VCaP (cell line): ENCODE measurements around the gene LTBR.

Experiments
- H3K27ac ChIP-seq: fragments of 450-650 bp; 2 replicates; pipeline ENCODE4 v1.5.1; 2017
- CTCF ChIP-seq: fragments of 450-650 bp; conservative IDR thresholded peaks from 2 replicates; pipeline ENCODE4 v1.5.1; 2017; ENCODE audit warnings: mild to moderate bottlenecking, moderate library complexity

Gene LTBR

DNA sequence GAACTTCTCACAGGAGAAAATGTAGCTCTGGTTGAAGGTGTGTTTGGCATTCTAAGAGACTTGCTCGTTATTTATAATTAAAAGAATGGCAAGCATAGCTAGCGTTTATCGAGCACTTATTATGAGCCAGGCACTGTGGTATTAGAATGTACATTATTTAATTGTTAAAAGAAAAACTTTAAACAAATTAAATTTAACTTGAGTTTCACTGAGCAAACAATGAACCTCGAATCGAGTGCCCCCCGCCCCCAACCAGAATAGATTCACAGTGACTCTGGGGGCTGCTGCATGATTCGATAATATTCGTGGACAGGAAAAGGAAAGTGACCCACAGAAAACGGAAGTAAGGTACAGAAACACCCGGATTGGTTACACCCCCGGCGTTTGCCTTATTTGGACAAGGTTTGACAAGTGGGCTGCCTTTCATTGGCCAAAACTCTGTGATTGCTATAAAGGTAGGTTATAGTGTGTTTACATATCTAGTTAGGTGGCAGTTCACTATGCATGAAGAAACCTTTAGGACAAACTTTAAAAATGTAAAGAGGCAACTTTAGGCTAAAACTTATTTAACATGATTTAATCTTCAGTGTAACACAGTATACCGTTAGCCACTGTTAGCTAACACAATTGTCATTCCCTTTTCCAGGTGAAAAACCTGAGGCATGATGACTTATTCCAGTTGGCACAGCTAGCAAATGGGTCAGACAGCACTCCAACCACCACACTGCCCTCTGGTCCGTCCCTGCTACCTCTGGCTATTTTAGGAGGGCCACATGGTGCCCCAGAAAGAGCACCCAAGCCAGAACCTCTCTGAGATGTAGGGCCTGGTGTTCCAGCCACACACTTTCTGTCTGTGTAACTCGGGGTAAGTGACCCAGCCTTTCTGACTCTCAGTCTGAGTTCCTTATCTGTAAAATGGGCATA is 15.7 kb upstream of the LTBR start:
- no peak overlapping the region for H3K27ac ChIP-seq
- peak; percentile 6; the same call in 1 of the 2 replicates for TF ChIP-seq CTCF

GRCh38 chr12:6368906-6369525 is 14.9 kb upstream of the LTBR start:
- H3K27ac ChIP-seq = no peak overlapping the region
- no peak for TF ChIP-seq CTCF

- H3K27ac ChIP-seq = peak overlapping the region; percentile 60; the same call in 1 of the 2 replicates
- no peak for TF ChIP-seq CTCF
Measured at GRCh38 chr12:6369916-6370575, 13.9 kb upstream of the LTBR start.

DNA sequence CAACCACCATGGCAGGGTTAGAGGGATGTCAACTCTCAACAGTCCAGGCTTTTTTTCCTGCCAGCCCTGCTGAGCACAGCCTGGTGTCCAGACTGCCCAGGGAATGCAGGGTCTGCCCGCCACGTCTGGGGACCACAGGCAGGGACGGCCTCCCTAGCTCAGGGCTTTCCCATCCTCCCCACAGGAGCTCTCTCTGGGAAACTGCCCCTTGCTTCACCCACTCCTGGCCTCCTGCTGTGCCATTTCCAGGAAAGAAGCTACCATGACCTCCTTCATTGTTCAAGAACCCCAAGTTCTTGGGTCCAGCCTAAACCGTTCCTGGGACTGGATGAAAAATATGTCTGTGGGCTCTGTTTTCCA is 13.4 kb upstream of the LTBR start:
- TF ChIP-seq CTCF = no peak
- H3K27ac ChIP-seq = peak overlapping the region; percentile 60

DNA sequence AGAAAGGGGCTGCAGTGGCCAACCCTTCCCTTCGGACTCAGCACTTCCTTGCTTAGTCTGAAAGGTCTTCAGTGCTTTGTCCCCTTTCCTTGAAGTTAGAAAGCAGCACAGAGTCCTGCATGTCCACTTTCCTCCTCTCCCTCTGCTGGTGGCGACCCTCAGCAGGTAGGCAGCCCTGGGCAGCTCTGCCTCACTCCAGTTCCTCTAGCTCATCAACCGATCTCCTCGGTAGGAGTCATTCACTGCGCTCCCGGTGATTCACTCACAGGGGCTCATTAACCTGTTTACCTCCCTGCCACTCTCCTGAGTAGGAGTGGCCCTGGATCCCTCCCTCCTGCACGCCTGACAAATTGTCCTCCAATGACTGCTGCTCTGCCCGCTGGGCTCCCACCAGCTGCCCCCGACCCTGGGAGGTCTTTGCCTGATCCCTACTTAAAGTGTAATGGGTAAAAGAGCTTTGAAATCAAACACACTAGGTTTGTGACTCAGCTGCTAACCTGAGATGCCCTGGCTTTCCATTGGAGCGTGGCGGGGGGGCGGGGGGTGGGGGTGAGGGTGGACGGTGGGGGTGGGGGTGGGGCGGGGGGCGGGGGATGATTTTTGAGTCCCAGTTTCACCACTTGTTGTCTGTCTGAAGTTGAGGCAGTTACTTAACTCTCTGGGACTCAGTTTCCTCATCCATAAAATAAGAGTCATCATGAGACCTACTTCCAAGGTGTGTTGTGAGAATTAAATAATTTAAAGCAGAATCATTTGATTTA is 12.8 kb upstream of the LTBR start:
- peak overlapping the region; percentile 60 for H3K27ac ChIP-seq
- TF ChIP-seq CTCF = 0 out of 2 replicates have a peak, but pooled peaks have one; percentile 21

GRCh38 chr12:6372403-6373003 is 11.5 kb upstream of the LTBR start:
- no peak for TF ChIP-seq CTCF
- no peak overlapping the region for H3K27ac ChIP-seq
